ENCODE data around the gene IGSF8. TPM values are rescaled to one million over a fixed set of nuclear protein-coding genes. Genes with fewer than 3 reads are reported as not detected.
"Not testable (repeated sequence)": the region's sequence is repeated elsewhere in the genome, so short reads cannot be mapped to it uniquely, and the experiment has no call there.

The IGSF8 gene
- polyA plus RNA-seq, 3 donors from 2014 or later = 29.1 to 57.4 (median 40.5) TPM

DNA sequence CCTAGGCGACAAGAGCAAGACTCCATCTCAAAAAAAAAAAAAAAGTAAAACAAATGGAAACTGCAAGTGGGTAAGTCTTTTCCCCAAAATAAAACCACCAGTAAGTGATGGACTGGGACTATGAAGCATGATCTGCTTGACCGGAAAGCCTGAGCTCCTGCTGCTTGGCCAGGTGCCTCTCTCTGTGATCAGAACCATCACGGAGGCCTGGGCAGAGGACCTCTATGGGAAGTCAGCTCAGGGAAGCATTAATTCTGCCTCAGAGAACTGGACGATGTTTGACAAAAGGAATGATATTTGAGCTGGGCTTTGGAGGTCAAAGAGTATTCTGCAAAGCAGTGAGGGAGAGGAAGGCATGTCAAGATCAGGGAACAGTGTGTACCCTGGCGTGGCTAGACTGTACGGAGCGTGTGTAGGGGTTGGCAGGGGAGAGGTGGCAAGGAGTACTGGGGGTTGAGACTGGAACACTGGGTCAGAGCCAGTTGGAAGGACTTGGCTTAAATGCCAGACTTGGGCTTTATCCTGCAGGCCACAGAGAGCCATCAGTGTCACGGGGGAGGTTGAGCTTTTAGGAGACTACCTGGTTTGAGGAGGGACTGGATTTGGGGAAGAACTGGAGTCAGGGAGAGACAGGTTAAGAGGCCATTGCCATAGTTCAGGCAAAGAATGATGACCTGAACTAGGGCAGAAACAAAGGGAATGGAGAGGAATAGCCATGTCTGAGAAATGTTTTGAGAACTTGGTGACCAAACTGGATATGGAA lies 33.6 kb upstream of the IGSF8 start:
- H3K36me3 Mint-ChIP-seq = no peaks in the 10 kb centered on the region
- H3K4me3 Mint-ChIP-seq = no peak overlapping the region
- no peaks in the 10 kb centered on the region for H3K9me3 Mint-ChIP-seq
- DNase-seq = no peak
- peak overlapping the region in 1 of 6 donors; percentile 31 for H3K27ac Mint-ChIP-seq
- H3K27me3 Mint-ChIP-seq (ENCODE audit: low read depth in 3 of 3) = peaks cover 1 to 8% (median 2%) of the 10 kb centered on the region in 3 donors
- no peaks in the 10 kb centered on the region for H3K4me1 Mint-ChIP-seq

DNA sequence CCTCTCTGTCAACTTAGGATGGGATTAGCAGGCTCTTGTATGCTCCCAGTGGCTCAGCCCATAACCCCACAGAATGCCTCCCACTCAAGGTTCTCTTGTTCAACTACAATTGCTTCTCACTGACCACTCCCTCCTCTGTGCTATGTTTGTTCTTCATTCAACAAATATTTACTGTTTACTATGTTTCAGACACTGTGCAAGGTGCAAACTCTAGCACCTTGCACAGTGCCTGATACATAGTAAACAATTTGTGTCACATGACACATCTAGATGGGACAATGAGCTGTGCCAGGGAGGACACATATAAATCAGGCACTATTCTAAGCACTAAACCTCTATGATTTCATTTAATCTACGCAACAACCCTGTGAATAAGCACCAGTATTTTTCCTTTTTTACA lies 32.5 kb upstream of the IGSF8 start:
- Mint-ChIP-seq H3K27ac (no peak overlapping the region), H3K36me3 (no peaks in the 10 kb centered on the region), H3K4me3 (no peak overlapping the region), H3K4me1 (no peaks in the 10 kb centered on the region), H3K9me3 (no peaks in the 10 kb centered on the region), H3K27me3 (ENCODE audit: low read depth in 3 of 3) (peaks cover 1 to 8% (median 2%) of the 10 kb centered on the region in 3 donors)
- no peak for DNase-seq

DNA sequence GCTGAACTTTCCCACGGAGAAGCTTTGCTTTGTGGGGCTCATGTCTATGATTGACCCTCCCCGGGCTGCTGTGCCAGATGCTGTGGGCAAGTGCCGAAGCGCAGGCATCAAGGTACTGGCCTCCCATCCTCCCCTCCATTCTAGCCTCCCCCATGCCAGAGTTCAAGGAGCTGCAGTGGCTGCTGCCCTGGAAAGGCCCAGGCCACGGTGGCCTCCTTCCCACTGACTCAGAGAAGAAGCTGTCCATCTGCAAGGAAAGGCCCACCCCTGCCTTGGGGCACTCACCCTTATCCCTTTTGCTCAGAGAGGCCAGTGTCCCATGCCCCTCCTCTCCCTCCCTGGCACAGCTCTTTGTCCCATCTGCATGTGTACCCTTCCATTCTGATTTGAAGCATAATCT lies 32.1 kb upstream of the IGSF8 start:
- peaks cover 1 to 8% (median 2%) of the 10 kb centered on the region in 3 donors for H3K27me3 Mint-ChIP-seq (ENCODE audit: low read depth in 3 of 3)
- DNase-seq = no peak
- no peak overlapping the region for H3K4me3 Mint-ChIP-seq
- H3K27ac Mint-ChIP-seq = no peak overlapping the region
- H3K36me3 Mint-ChIP-seq = no peaks in the 10 kb centered on the region
- H3K4me1 Mint-ChIP-seq = no peaks in the 10 kb centered on the region
- no peaks in the 10 kb centered on the region for H3K9me3 Mint-ChIP-seq

DNA sequence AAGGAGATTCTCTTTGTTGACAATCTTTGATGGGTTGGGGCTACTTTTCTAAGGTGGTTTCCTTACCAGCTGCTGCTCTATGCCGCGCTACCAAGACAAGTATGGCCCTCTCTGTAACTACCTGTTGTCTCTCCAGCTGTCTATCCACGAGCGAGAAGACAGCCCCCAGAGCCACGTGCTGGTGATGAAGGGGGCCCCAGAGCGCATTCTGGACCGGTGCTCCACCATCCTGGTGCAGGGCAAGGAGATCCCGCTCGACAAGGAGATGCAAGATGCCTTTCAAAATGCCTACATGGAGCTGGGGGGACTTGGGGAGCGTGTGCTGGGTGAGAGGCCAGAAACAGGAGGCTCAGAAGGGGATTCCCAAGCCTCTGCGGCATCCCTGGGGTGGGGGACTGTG lies 31.5 kb upstream of the IGSF8 start:
- no peak for DNase-seq

DNA sequence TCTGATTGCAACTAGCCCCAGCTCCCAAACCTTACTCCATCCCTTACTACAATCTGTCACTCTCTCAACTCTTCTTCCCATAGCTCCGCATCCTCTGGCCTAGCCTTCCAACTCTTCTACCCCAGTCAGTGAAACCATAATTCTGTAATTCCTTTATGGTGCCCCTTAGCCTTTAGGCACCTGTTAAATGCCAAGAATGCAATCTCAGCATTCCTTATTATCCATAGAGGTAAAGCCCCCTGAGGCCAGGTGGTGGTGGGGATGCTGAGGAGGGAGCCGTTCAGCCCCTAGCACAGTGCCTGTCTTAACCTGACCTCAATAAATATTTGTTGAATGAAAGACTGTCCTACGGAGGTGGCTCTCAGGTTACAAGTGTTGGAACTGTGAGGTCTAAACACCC lies 31.1 kb upstream of the IGSF8 start:
- no peaks in the 10 kb centered on the region for H3K36me3 Mint-ChIP-seq
- no peak overlapping the region for H3K4me3 Mint-ChIP-seq
- no peaks in the 10 kb centered on the region for H3K9me3 Mint-ChIP-seq
- peaks cover 2 to 8% (median 4%) of the 10 kb centered on the region in 3 donors for H3K27me3 Mint-ChIP-seq (ENCODE audit: low read depth in 3 of 3)
- H3K27ac Mint-ChIP-seq = no peak overlapping the region
- no peak for DNase-seq
- no peaks in the 10 kb centered on the region for H3K4me1 Mint-ChIP-seq

More for the DNA sequence above, 31.5 kb upstream of the IGSF8 start:
- no peaks in the 10 kb centered on the region for H3K9me3 Mint-ChIP-seq
- no peaks in the 10 kb centered on the region for H3K36me3 Mint-ChIP-seq
- H3K27ac Mint-ChIP-seq = no peak overlapping the region
- H3K27me3 Mint-ChIP-seq (ENCODE audit: low read depth in 3 of 3) = peaks cover 1 to 8% (median 2%) of the 10 kb centered on the region in 3 donors
- no peaks in the 10 kb centered on the region for H3K4me1 Mint-ChIP-seq
- no peak overlapping the region for H3K4me3 Mint-ChIP-seq

DNA sequence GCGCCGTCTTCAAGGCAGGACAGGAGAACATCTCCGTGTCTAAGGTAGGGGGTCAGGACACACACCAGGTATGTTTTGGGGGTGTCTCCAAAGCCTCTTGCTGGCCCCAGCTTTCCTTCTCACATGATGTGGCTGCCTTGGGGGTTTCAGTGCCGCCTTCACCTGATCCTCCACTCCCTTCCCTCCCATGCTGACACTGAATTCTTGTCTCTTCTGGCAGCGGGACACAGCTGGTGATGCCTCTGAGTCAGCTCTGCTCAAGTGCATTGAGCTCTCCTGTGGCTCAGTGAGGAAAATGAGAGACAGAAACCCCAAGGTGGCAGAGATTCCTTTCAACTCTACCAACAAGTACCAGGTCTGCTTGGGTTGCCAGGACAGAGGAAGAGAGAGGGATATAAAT lies 30.6 kb upstream of the IGSF8 start:
- Mint-ChIP-seq H3K9me3 (no peaks in the 10 kb centered on the region), H3K4me3 (no peak overlapping the region), H3K4me1 (no peaks in the 10 kb centered on the region), H3K36me3 (no peaks in the 10 kb centered on the region), H3K27ac (no peak overlapping the region), H3K27me3 (ENCODE audit: low read depth in 3 of 3) (peaks cover 2 to 8% (median 4%) of the 10 kb centered on the region in 3 donors)
- no peak for DNase-seq

DNA sequence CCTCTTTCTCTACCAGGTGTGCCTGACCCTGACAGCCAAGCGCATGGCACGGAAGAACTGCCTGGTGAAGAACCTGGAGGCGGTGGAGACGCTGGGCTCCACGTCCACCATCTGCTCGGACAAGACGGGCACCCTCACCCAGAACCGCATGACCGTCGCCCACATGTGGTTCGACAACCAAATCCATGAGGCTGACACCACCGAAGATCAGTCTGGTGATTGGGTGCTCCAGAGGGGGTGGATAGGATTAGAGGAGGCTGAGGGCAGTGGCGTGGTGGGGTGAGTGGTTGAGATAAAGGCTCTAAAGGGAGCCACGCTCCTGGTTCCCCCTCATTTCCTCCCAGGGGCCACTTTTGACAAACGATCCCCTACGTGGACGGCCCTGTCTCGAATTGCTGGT lies 30.2 kb upstream of the IGSF8 start:
- H3K9me3 Mint-ChIP-seq = no peaks in the 10 kb centered on the region
- no peak overlapping the region for H3K4me3 Mint-ChIP-seq
- peaks cover 2 to 8% (median 4%) of the 10 kb centered on the region in 3 donors for H3K27me3 Mint-ChIP-seq (ENCODE audit: low read depth in 3 of 3)
- no peak for DNase-seq
- H3K36me3 Mint-ChIP-seq = no peaks in the 10 kb centered on the region
- H3K4me1 Mint-ChIP-seq = no peaks in the 10 kb centered on the region
- H3K27ac Mint-ChIP-seq = no peak overlapping the region

DNA sequence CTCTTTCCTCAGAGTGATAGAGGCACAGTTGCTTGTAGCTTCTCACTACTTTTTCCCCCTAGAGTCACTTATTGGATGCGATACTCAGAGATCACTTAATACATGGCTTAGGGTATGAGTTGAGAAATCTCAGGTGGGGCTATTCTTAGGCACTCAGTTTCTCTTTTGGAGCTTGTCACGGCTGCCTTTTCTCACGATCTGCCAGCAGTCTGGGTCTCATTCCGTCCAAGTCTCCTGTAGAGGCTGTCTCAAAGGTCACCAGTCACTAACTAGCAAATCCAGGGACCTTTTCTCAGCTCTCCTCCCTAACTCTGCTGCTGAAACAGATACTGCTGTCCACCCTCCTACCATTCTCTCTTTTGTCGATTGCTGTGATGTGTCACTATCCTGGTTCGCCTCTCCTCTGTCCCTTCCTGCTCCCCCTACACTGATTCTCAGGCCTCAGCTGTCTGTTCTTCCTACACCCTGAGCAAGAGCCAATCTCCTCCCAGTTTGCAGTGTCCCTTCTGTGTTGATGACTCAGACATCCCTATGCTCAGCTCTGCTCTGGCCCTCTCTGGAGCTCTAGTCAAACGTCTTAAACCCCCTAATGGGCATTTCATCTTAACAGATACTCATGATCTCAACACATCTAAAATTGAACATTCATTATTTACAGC lies 29.6 kb upstream of the IGSF8 start:
- Mint-ChIP-seq H3K4me3 (no peak overlapping the region), H3K27ac (no peak overlapping the region), H3K36me3 (no peaks in the 10 kb centered on the region), H3K27me3 (ENCODE audit: low read depth in 3 of 3) (peaks cover 2 to 7% (median 4%) of the 10 kb centered on the region in 3 donors), H3K9me3 (no peaks in the 10 kb centered on the region), H3K4me1 (no peaks in the 10 kb centered on the region)
- no peak for DNase-seq

DNA sequence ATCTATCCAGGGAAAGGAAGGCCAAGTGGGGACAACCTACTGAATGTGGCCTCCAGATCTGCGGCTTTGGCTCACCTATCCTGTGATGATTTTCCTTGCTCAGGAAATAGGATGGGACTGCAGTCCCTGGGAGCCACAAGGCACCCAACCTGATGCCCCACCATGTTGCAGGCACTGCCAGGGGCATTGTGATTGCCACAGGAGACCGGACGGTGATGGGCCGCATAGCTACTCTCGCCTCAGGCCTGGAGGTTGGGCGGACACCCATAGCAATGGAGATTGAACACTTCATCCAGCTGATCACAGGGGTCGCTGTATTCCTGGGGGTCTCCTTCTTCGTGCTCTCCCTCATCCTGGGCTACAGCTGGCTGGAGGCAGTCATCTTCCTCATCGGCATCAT lies 29.0 kb upstream of the IGSF8 start:
- Mint-ChIP-seq H3K4me3 (no peak overlapping the region), H3K27ac (no peak overlapping the region), H3K27me3 (ENCODE audit: low read depth in 3 of 3) (peaks cover 2 to 6% (median 4%) of the 10 kb centered on the region in 3 donors), H3K9me3 (no peaks in the 10 kb centered on the region), H3K36me3 (no peaks in the 10 kb centered on the region), H3K4me1 (no peaks in the 10 kb centered on the region)
- no peak for DNase-seq

DNA sequence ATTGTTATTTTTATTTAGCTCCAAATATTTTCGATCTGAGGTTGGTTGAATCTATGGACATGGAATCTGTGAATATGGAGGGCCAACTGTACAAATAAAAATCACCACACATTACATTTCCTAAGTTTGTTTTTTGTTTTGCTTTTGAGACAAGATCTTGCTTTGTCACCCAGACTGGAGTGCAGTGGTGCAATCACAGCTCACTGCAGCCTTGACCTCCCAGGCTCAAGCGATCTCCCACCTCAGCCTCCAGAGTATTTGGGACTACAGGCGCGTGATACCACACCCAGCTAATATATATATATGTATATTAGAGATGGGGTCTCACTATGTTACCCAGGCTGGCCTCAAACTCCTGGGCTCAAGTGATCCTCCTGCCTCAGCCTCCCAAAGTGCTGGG lies 27.9 kb upstream of the IGSF8 start:
- DNase-seq; H3K4me3 Mint-ChIP-seq; H3K9me3 Mint-ChIP-seq; H3K27ac Mint-ChIP-seq; H3K4me1 Mint-ChIP-seq; H3K36me3 Mint-ChIP-seq; H3K27me3 Mint-ChIP-seq (ENCODE audit: low read depth in 3 of 3): not testable (repeated sequence)

DNA sequence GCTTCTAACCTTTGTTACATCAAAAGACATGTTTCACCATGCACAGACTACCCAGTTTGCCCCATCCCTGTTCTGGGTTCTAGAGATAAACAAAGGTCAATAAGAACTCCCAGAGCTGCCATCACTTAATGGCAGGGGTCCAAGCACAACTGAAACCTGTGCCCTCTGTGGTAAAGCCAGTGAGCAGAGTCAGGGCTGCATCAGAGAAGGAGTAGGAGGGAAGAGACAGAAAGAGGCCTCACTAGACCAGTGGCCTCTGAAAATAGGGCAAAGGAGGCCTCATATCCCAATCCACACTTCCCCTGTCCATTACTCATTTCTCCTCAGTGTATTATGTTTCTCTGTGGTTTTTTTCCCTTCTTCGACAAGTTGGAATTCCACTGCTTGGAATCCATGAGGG lies 27.3 kb upstream of the IGSF8 start:
- peaks cover 1 to 8% (median 4%) of the 10 kb centered on the region in 3 donors for H3K27me3 Mint-ChIP-seq (ENCODE audit: low read depth in 3 of 3)
- no peaks in the 10 kb centered on the region for H3K4me1 Mint-ChIP-seq
- no peak overlapping the region for H3K4me3 Mint-ChIP-seq
- no peaks in the 10 kb centered on the region for H3K36me3 Mint-ChIP-seq
- no peak for DNase-seq
- no peaks in the 10 kb centered on the region for H3K9me3 Mint-ChIP-seq
- H3K27ac Mint-ChIP-seq = no peak overlapping the region

DNA sequence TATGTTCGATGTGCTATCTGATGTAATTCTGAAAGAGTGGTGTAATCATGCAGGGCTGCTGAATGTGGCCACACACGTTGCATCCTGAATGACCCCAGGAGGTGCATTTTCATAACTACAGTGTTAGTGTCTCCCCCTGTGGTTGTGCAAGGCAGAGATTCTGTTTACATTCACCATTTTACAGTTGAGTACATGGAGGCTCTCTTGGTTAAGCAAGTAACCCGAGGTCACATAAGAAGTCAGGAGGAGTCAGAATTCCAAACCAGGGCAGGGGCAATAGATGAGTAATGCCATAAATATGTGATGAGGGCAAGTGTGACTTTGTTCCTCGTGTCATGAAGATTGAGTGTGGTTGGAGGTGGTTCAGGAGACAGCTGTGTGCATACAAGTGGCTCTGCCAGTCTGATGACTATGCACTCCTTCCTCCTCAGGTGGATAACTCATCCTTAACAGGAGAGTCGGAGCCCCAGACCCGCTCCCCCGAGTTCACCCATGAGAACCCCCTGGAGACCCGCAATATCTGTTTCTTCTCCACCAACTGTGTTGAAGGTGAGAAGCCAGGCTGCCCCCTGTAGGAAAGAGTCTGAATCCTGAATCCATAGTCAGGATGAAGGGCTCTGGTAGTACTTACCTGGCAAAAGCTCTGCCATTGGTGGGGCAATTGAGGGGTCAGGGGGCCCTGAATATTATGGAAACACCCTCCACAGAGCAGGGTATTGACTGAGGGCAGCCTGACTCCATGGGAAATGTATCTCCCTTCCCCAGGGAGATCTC lies 26.5 kb upstream of the IGSF8 start:
- H3K27me3 Mint-ChIP-seq (ENCODE audit: low read depth in 3 of 3) = peaks cover 0 to 8% (median 4%) of the 10 kb centered on the region in 3 donors
- H3K36me3 Mint-ChIP-seq = no peaks in the 10 kb centered on the region
- no peak overlapping the region for H3K4me3 Mint-ChIP-seq
- no peaks in the 10 kb centered on the region for H3K9me3 Mint-ChIP-seq
- H3K4me1 Mint-ChIP-seq = no peaks in the 10 kb centered on the region
- DNase-seq = no peak
- H3K27ac Mint-ChIP-seq = no peak overlapping the region

DNA sequence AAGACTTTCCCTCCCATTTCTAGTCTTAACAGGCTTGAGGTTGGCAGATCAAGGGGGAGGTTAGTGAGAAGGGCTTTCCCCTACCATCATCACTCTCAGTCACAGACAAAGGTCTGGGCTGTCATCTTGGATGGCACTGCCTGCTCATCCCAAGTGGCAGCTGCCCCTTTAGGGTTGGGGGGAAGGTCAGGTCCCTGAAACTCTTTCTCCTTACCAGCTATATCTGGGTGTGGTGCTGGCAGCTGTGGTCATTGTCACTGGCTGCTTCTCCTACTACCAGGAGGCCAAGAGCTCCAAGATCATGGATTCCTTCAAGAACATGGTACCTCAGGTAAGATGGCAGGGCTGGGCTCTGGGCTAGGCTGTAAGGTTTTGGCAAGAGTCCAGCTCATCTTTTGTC lies 25.3 kb upstream of the IGSF8 start:
- peaks cover 0 to 8% (median 4%) of the 10 kb centered on the region in 3 donors for H3K27me3 Mint-ChIP-seq (ENCODE audit: low read depth in 3 of 3)

DNA sequence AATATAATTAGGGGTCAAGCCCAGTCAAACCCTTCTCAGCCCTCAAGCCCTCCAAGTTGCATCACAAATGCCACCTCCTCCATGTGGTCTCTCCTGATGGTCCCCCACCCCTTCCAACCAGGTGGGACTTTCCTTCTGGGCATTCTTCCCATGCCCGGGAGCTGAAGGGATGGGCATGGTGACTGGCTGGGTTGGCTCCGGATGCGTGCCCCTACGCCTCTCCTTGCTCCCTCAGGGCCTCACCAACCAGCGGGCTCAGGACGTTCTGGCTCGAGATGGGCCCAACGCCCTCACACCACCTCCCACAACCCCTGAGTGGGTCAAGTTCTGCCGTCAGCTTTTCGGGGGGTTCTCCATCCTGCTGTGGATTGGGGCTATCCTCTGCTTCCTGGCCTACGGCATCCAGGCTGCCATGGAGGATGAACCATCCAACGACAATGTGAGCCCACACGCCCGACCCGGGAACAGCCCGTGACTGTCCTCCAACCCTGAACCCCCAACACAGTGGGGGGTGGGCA lies 24.6 kb upstream of the IGSF8 start:
- Mint-ChIP-seq H3K9me3 (no peaks in the 10 kb centered on the region), H3K4me1 (no peaks in the 10 kb centered on the region), H3K36me3 (no peaks in the 10 kb centered on the region), H3K27ac (no peak overlapping the region), H3K4me3 (no peak overlapping the region), H3K27me3 (ENCODE audit: low read depth in 3 of 3) (peaks cover 0 to 8% (median 4%) of the 10 kb centered on the region in 3 donors)
- DNase-seq = no peak

More for the DNA sequence above, 25.3 kb upstream of the IGSF8 start:
- DNase-seq = no peak
- Mint-ChIP-seq H3K27ac (no peak overlapping the region), H3K9me3 (no peaks in the 10 kb centered on the region), H3K4me1 (no peaks in the 10 kb centered on the region), H3K4me3 (no peak overlapping the region), H3K36me3 (no peaks in the 10 kb centered on the region)
